ENCODE data around the gene DOCK4. TPM values are rescaled to one million over a fixed set of nuclear protein-coding genes. Genes with fewer than 3 reads are reported as not detected.
A peak's percentile ranks its signal among the peaks of the same experiment; 100 is the strongest.

Gene DOCK4
- total RNA-seq, 2 experiments from 2014 or later, result 0.64 to 0.87 TPM

GRCh38 chr7:112206991-112207592 lies 893 bp upstream of the DOCK4 start:
- peaks cover 29% of the 10 kb centered on the region for H3K27me3 Mint-ChIP-seq
- ATAC-seq (no peak), DNase-seq (no peak)
- CTCF ChIA-PET, result no interaction called here
- peaks cover 2% of the 10 kb centered on the region for H3K36me3 Mint-ChIP-seq
- H3K27ac Mint-ChIP-seq, result peak overlapping the region; percentile 86
- H3K9me3 Mint-ChIP-seq (ENCODE audit: low read depth), result no peaks in the 10 kb centered on the region
- peaks cover 31% of the 10 kb centered on the region for H3K4me1 Mint-ChIP-seq
- peak overlapping the region; percentile 87 for H3K4me3 Mint-ChIP-seq

GRCh38 chr7:112205343-112206237 lies 609 bp downstream of the DOCK4 start:
- no peak overlapping the region for H3K27ac Mint-ChIP-seq
- DNase-seq (peak; percentile 48), ATAC-seq (peak; percentile 9)
- no peaks in the 10 kb centered on the region for H3K9me3 Mint-ChIP-seq (ENCODE audit: low read depth)
- peaks cover 44% of the 10 kb centered on the region for H3K27me3 Mint-ChIP-seq
- H3K4me1 Mint-ChIP-seq, result peaks cover 31% of the 10 kb centered on the region
- H3K4me3 Mint-ChIP-seq, result peak overlapping the region; percentile 87
- CTCF ChIA-PET, result interaction anchor here (1.2 to 1.3 kb wide), 3 partner anchors 9 to 453 kb away, joined by 3 to 5 read pairs (median 3); no protein-coding TSS in a partner anchor
- no peaks in the 10 kb centered on the region for H3K36me3 Mint-ChIP-seq

- no peak for DNase-seq
- no peak for ATAC-seq
- no peaks in the 10 kb centered on the region for H3K9me3 Mint-ChIP-seq (ENCODE audit: low read depth)
- no peaks in the 10 kb centered on the region for H3K36me3 Mint-ChIP-seq
- peak overlapping the region; percentile 87 for H3K4me3 Mint-ChIP-seq
- no peak overlapping the region for H3K27ac Mint-ChIP-seq
- peaks cover 31% of the 10 kb centered on the region for H3K4me1 Mint-ChIP-seq
- CTCF ChIA-PET, result interaction anchor here (1.2 to 1.3 kb wide), 3 partner anchors 8 to 452 kb away, joined by 3 to 5 read pairs (median 3); no protein-coding TSS in a partner anchor
- peaks cover 50% of the 10 kb centered on the region for H3K27me3 Mint-ChIP-seq
Measured at GRCh38 chr7:112204499-112205342, 1.5 kb downstream of the DOCK4 start.

GRCh38 chr7:112203365-112203739 lies 2.8 kb downstream of the DOCK4 start:
- Mint-ChIP-seq H3K4me3 (no peak overlapping the region), H3K4me1 (peaks cover 35% of the 10 kb centered on the region), H3K27ac (no peak overlapping the region), H3K9me3 (ENCODE audit: low read depth) (no peaks in the 10 kb centered on the region), H3K36me3 (no peaks in the 10 kb centered on the region), H3K27me3 (peaks cover 57% of the 10 kb centered on the region)
- CTCF ChIA-PET, result no interaction called here
- no peak for ATAC-seq
- no peak for DNase-seq

GRCh38 chr7:112202816-112203215 lies 3.4 kb downstream of the DOCK4 start:
- no peak overlapping the region for H3K27ac Mint-ChIP-seq
- H3K27me3 Mint-ChIP-seq, result peaks cover 60% of the 10 kb centered on the region
- ATAC-seq, result no peak

GRCh38 chr7:112201839-112202238 lies 4.4 kb downstream of the DOCK4 start:
- Mint-ChIP-seq H3K4me3 (no peak overlapping the region), H3K9me3 (ENCODE audit: low read depth) (no peaks in the 10 kb centered on the region), H3K4me1 (peaks cover 27% of the 10 kb centered on the region), H3K27ac (no peak overlapping the region), H3K27me3 (peaks cover 67% of the 10 kb centered on the region), H3K36me3 (no peaks in the 10 kb centered on the region)
- DNase-seq (no peak), ATAC-seq (no peak)
- CTCF ChIA-PET, result no interaction called here

More at GRCh38 chr7:112202816-112203215, 3.4 kb downstream of the DOCK4 start:
- Mint-ChIP-seq H3K36me3 (no peaks in the 10 kb centered on the region), H3K4me3 (no peak overlapping the region), H3K4me1 (peaks cover 34% of the 10 kb centered on the region), H3K9me3 (ENCODE audit: low read depth) (no peaks in the 10 kb centered on the region)
- DNase-seq, result no peak
- CTCF ChIA-PET, result no interaction called here

GRCh38 chr7:112201411-112201810 lies 4.8 kb downstream of the DOCK4 start:
- no peak overlapping the region for H3K27ac Mint-ChIP-seq
- H3K36me3 Mint-ChIP-seq, result no peaks in the 10 kb centered on the region
- CTCF ChIA-PET, result no interaction called here

GRCh38 chr7:112199672-112200071 lies 6.5 kb downstream of the DOCK4 start:
- DNase-seq (no peak), ATAC-seq (no peak)
- CTCF ChIA-PET, result no interaction called here
- Mint-ChIP-seq H3K9me3 (ENCODE audit: low read depth) (no peaks in the 10 kb centered on the region), H3K4me3 (no peak overlapping the region), H3K36me3 (no peaks in the 10 kb centered on the region), H3K4me1 (peaks cover 20% of the 10 kb centered on the region), H3K27me3 (peaks cover 71% of the 10 kb centered on the region), H3K27ac (no peak overlapping the region)

More at GRCh38 chr7:112201411-112201810, 4.8 kb downstream of the DOCK4 start:
- Mint-ChIP-seq H3K9me3 (ENCODE audit: low read depth) (no peaks in the 10 kb centered on the region), H3K27me3 (peaks cover 71% of the 10 kb centered on the region), H3K4me1 (peaks cover 27% of the 10 kb centered on the region), H3K4me3 (no peak overlapping the region)
- ATAC-seq (no peak), DNase-seq (no peak)

- peaks cover 15% of the 10 kb centered on the region for H3K4me1 Mint-ChIP-seq
- H3K27me3 Mint-ChIP-seq, result peaks cover 69% of the 10 kb centered on the region
- no peaks in the 10 kb centered on the region for H3K9me3 Mint-ChIP-seq (ENCODE audit: low read depth)
- DNase-seq (no peak), ATAC-seq (peak; percentile 55)
- no peaks in the 10 kb centered on the region for H3K36me3 Mint-ChIP-seq
- H3K4me3 Mint-ChIP-seq, result no peak overlapping the region
- CTCF ChIA-PET, result no interaction called here
- H3K27ac Mint-ChIP-seq, result no peak overlapping the region
Measured at GRCh38 chr7:112199035-112199655, 7.1 kb downstream of the DOCK4 start.

GRCh38 chr7:112197322-112197721 lies 8.9 kb downstream of the DOCK4 start:
- Mint-ChIP-seq H3K4me1 (peaks cover 4% of the 10 kb centered on the region), H3K27ac (no peak overlapping the region), H3K36me3 (no peaks in the 10 kb centered on the region), H3K27me3 (peaks cover 69% of the 10 kb centered on the region), H3K4me3 (no peak overlapping the region), H3K9me3 (ENCODE audit: low read depth) (no peaks in the 10 kb centered on the region)
- CTCF ChIA-PET, result no interaction called here
- DNase-seq, result no peak
- ATAC-seq, result no peak

GRCh38 chr7:112195717-112196116 lies 10.5 kb downstream of the DOCK4 start:
- DNase-seq, result no peak
- CTCF ChIA-PET, result interaction anchor here (1.3 kb wide), 1 partner anchor 10 kb away, joined by 3 read pairs; the partner anchor contains the start of gene DOCK4
- Mint-ChIP-seq H3K27me3 (peaks cover 56% of the 10 kb centered on the region), H3K27ac (no peak overlapping the region), H3K36me3 (no peaks in the 10 kb centered on the region), H3K4me3 (no peak overlapping the region), H3K9me3 (ENCODE audit: low read depth) (no peaks in the 10 kb centered on the region), H3K4me1 (peaks cover 4% of the 10 kb centered on the region)
- ATAC-seq, result no peak

GRCh38 chr7:112193915-112194502 lies 12.2 kb downstream of the DOCK4 start:
- Mint-ChIP-seq H3K36me3 (no peaks in the 10 kb centered on the region), H3K27ac (no peak overlapping the region), H3K4me1 (peaks cover 3% of the 10 kb centered on the region), H3K4me3 (no peak overlapping the region), H3K9me3 (ENCODE audit: low read depth) (no peaks in the 10 kb centered on the region), H3K27me3 (peaks cover 52% of the 10 kb centered on the region)
- ATAC-seq, result no peak
- no peak for DNase-seq
- CTCF ChIA-PET, result no interaction called here
